ENCODE results near the gene CDH8.

Gene CDH8

DNA sequence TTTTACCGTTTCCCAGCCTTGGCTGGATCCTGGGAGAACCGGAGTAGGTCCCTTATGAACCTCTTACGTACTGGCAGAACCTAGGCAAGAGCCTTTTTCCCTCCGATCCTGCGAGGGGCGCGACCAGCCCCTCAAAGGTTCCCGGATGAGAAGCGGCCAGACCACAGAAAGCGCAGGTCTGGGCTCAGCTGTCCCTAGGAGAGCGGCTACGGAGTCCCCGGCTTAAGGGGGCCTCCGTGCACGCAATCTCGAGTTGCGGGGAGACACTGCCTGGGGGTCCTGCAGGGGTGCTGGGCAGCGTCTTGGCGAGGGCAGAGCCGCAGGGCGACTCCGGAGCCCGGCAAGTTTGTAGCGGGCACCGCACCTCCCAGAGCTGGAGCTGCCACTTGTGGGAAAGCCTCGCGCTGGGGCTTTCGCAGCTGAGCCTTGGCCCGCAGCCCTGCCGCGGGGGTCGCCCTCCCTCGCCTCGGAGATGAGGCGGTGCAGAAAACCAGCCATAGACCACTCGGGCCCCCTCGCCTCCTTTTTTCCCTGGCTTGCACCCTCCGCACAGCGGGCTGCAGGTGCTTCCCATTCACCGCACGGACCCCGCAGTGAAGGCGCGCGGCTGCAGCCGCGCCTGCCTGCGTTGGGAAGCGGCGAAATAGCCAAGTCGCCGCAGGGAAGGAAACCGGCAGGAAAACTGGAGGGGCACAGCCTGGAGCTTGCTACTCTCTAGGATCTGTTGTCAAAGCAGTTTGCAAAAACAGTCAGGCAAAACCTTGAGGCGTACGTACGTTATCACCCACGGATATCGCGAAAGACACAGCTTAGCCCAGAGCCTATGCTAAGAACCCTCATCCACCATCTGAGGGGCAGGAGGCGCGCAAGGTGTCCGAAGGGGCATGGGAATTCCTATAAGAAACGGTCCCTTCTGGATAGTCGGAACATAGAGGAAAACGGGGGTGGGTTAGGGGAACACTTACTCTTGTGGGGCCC lies 834 bp downstream of the CDH8 start:
- H3K9ac ChIP-seq (ENCODE audit: low read length), result no peak overlapping the region
- no peak overlapping the region for H3K27ac ChIP-seq (ENCODE audit: low read length)
- H3K4me1 ChIP-seq (ENCODE audit: low read length), result no peaks in the 10 kb centered on the region
- no peak overlapping the region for H3K4me2 ChIP-seq (ENCODE audit: low read depth, low read length)
- no peaks in the 10 kb centered on the region for H3K9me2 ChIP-seq (replicated peaks; ENCODE audit: insufficient read depth, low read length)
- no peaks in the 10 kb centered on the region for H3K9me3 ChIP-seq (replicated peaks; ENCODE audit: insufficient read depth, low read length)
- H4K20me1 ChIP-seq (ENCODE audit: insufficient read depth, low read length), result no peaks in the 10 kb centered on the region
- no peaks in the 10 kb centered on the region for H3K79me2 ChIP-seq (ENCODE audit: low read length)
- no peak for DNase-seq
- no peak for TF ChIP-seq EZH2 (optimal IDR thresholded peaks at IDR 0.05; ENCODE audit: low read depth, low read length)
- H2AFZ ChIP-seq (ENCODE audit: low read length), result no peak overlapping the region
- H3K36me3 ChIP-seq (replicated peaks; ENCODE audit: insufficient read depth, low read length), result no peaks in the 10 kb centered on the region
- no peaks in the 10 kb centered on the region for H3F3A ChIP-seq (ENCODE audit: insufficient read depth, low read length)
- H3K27me3 ChIP-seq (replicated peaks; ENCODE audit: insufficient read depth, low read length), result no peaks in the 10 kb centered on the region
- H3K4me3 ChIP-seq (ENCODE audit: low read length), result no peak overlapping the region

- H3K9me3 ChIP-seq (replicated peaks; ENCODE audit: insufficient read depth, low read length), result no peaks in the 10 kb centered on the region
- H3K4me2 ChIP-seq (ENCODE audit: low read depth, low read length), result no peak overlapping the region
- DNase-seq, result no peak
- H3K9ac ChIP-seq (ENCODE audit: low read length), result no peak overlapping the region
- H2AFZ ChIP-seq (ENCODE audit: low read length), result no peak overlapping the region
- no peaks in the 10 kb centered on the region for H3K4me1 ChIP-seq (ENCODE audit: low read length)
- no peaks in the 10 kb centered on the region for H4K20me1 ChIP-seq (ENCODE audit: insufficient read depth, low read length)
- no peak overlapping the region for H3K27ac ChIP-seq (ENCODE audit: low read length)
- no peaks in the 10 kb centered on the region for H3K27me3 ChIP-seq (replicated peaks; ENCODE audit: insufficient read depth, low read length)
- no peaks in the 10 kb centered on the region for H3K79me2 ChIP-seq (ENCODE audit: low read length)
- no peak overlapping the region for H3K4me3 ChIP-seq (ENCODE audit: low read length)
- H3K9me2 ChIP-seq (replicated peaks; ENCODE audit: insufficient read depth, low read length), result no peaks in the 10 kb centered on the region
- H3F3A ChIP-seq (ENCODE audit: insufficient read depth, low read length), result no peaks in the 10 kb centered on the region
- H3K36me3 ChIP-seq (replicated peaks; ENCODE audit: insufficient read depth, low read length), result no peaks in the 10 kb centered on the region
- TF ChIP-seq EZH2 (optimal IDR thresholded peaks at IDR 0.05; ENCODE audit: low read depth, low read length), result no peak
- no peak for TF ChIP-seq EZH2phosphoT487 (IDR thresholded peaks at IDR 0.05; ENCODE audit: low read length)
- TF ChIP-seq CTCF (IDR thresholded peaks at IDR 0.05; ENCODE audit: low read length), result no peak
Measured at GRCh38 chr16:62034231-62035114, 1.8 kb downstream of the CDH8 start.

- H3K36me3 ChIP-seq (replicated peaks; ENCODE audit: insufficient read depth, low read length), result no peaks in the 10 kb centered on the region
- no peaks in the 10 kb centered on the region for H3K9me3 ChIP-seq (replicated peaks; ENCODE audit: insufficient read depth, low read length)
- H3K9ac ChIP-seq (ENCODE audit: low read length), result no peak overlapping the region
- H3K4me3 ChIP-seq (ENCODE audit: low read length), result no peak overlapping the region
- H3K27me3 ChIP-seq (replicated peaks; ENCODE audit: insufficient read depth, low read length), result no peaks in the 10 kb centered on the region
- no peak overlapping the region for H2AFZ ChIP-seq (ENCODE audit: low read length)
- no peaks in the 10 kb centered on the region for H3K79me2 ChIP-seq (ENCODE audit: low read length)
- no peak overlapping the region for H3K27ac ChIP-seq (ENCODE audit: low read length)
- TF ChIP-seq EZH2 (optimal IDR thresholded peaks at IDR 0.05; ENCODE audit: low read depth, low read length), result no peak
- no peak for TF ChIP-seq CTCF (IDR thresholded peaks at IDR 0.05; ENCODE audit: low read length)
- TF ChIP-seq EZH2phosphoT487 (IDR thresholded peaks at IDR 0.05; ENCODE audit: low read length), result no peak
- H3K9me2 ChIP-seq (replicated peaks; ENCODE audit: insufficient read depth, low read length), result no peaks in the 10 kb centered on the region
- H3F3A ChIP-seq (ENCODE audit: insufficient read depth, low read length), result no peaks in the 10 kb centered on the region
- no peaks in the 10 kb centered on the region for H4K20me1 ChIP-seq (ENCODE audit: insufficient read depth, low read length)
- no peak overlapping the region for H3K4me2 ChIP-seq (ENCODE audit: low read depth, low read length)
- DNase-seq, result no peak
- no peaks in the 10 kb centered on the region for H3K4me1 ChIP-seq (ENCODE audit: low read length)
Measured at GRCh38 chr16:62033065-62033464, 3.2 kb downstream of the CDH8 start.
